ENCODE data around the gene PRSS22. TPM values are rescaled to one million over a fixed set of nuclear protein-coding genes. Genes with fewer than 3 reads are reported as not detected.

Gene PRSS22
- total and polyA plus RNA-seq, 2 experiments from 2014 or later = 1.3 to 2.0 TPM

DNA sequence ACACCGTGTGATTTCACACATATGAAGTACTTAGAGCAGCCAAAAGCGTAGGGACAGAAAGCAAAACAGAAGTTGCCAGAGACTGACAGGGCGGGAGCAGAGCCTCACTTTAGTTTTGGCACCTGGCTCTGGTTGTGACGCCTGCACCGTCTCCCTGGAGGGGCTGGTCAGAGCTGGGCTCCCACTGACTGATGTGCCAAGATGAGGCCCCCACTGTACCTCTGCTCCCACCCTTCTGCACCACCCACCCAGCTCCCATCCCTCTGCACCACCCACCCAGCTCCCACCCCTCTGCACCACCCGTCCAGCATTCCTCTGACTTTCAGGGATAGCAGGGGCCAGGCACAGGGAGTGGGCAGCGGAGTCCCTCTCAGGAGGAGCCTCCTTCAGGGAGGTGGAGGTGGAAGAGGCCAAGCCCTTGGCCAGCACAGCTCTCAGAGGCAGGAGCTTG, 44.2 kb downstream of the PRSS22 start:
- H4K20me1 ChIP-seq (replicated peaks; ENCODE audit: insufficient read depth) = no peaks in the 10 kb centered on the region
- H3K36me3 ChIP-seq (ENCODE audit: insufficient read depth) = no peaks in the 10 kb centered on the region
- H3K27ac ChIP-seq (ENCODE audit: low read depth) = no peak overlapping the region
- no peaks in the 10 kb centered on the region for H3K4me1 Mint-ChIP-seq
- H3K4me3 ChIP-seq = no peak overlapping the region
- no peaks in the 10 kb centered on the region for H3K79me2 ChIP-seq (replicated peaks; ENCODE audit: insufficient read depth)
- H3F3A ChIP-seq (replicated peaks; ENCODE audit: low read depth) = no peaks in the 10 kb centered on the region
- no peak for ATAC-seq
- DNase-seq (ENCODE audit: low spot score) = no peak
- no peak overlapping the region for H3K4me3 Mint-ChIP-seq
- TF ChIP-seq EZH2phosphoT487 (IDR thresholded peaks at IDR 0.05; ENCODE audit: unreplicated experiment) (no peak), CREB1 (CRISPR knock-in tag; IDR thresholded peaks at IDR 0.05; ENCODE audit: low read depth) (no peak), EZH2 (IDR thresholded peaks at IDR 0.05; ENCODE audit: low read depth, unreplicated experiment) (no peak), STAT1 (IDR thresholded peaks at IDR 0.05; ENCODE audit: unreplicated experiment) (no peak), ZNF114 (CRISPR knock-in tag; IDR thresholded peaks at IDR 0.05) (no peak), ZNF331 (CRISPR knock-in tag; IDR thresholded peaks at IDR 0.05; ENCODE audit: low read depth) (no peak), JUNB (IDR thresholded peaks at IDR 0.05; ENCODE audit: unreplicated experiment) (no peak), POLR2AphosphoS5 (IDR thresholded peaks at IDR 0.05; ENCODE audit: low read depth) (no peak), NANOG (IDR thresholded peaks at IDR 0.05; ENCODE audit: borderline replicate concordance) (no peak)
- TF ChIP-seq, protein P1, sequence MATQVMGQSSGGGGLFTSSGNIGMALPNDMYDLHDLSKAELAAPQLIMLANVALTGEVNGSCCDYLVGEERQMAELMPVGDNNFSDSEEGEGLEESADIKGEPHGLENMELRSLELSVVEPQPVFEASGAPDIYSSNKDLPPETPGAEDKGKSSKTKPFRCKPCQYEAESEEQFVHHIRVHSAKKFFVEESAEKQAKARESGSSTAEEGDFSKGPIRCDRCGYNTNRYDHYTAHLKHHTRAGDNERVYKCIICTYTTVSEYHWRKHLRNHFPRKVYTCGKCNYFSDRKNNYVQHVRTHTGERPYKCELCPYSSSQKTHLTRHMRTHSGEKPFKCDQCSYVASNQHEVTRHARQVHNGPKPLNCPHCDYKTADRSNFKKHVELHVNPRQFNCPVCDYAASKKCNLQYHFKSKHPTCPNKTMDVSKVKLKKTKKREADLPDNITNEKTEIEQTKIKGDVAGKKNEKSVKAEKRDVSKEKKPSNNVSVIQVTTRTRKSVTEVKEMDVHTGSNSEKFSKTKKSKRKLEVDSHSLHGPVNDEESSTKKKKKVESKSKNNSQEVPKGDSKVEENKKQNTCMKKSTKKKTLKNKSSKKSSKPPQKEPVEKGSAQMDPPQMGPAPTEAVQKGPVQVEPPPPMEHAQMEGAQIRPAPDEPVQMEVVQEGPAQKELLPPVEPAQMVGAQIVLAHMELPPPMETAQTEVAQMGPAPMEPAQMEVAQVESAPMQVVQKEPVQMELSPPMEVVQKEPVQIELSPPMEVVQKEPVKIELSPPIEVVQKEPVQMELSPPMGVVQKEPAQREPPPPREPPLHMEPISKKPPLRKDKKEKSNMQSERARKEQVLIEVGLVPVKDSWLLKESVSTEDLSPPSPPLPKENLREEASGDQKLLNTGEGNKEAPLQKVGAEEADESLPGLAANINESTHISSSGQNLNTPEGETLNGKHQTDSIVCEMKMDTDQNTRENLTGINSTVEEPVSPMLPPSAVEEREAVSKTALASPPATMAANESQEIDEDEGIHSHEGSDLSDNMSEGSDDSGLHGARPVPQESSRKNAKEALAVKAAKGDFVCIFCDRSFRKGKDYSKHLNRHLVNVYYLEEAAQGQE (IDR thresholded peaks at IDR 0.05; ENCODE audit: unreplicated experiment) = no peak
- TF ChIP-seq, protein P2, sequence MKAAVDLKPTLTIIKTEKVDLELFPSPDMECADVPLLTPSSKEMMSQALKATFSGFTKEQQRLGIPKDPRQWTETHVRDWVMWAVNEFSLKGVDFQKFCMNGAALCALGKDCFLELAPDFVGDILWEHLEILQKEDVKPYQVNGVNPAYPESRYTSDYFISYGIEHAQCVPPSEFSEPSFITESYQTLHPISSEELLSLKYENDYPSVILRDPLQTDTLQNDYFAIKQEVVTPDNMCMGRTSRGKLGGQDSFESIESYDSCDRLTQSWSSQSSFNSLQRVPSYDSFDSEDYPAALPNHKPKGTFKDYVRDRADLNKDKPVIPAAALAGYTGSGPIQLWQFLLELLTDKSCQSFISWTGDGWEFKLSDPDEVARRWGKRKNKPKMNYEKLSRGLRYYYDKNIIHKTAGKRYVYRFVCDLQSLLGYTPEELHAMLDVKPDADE (IDR thresholded peaks at IDR 0.05) = no peak
- TF ChIP-seq, protein P3, sequence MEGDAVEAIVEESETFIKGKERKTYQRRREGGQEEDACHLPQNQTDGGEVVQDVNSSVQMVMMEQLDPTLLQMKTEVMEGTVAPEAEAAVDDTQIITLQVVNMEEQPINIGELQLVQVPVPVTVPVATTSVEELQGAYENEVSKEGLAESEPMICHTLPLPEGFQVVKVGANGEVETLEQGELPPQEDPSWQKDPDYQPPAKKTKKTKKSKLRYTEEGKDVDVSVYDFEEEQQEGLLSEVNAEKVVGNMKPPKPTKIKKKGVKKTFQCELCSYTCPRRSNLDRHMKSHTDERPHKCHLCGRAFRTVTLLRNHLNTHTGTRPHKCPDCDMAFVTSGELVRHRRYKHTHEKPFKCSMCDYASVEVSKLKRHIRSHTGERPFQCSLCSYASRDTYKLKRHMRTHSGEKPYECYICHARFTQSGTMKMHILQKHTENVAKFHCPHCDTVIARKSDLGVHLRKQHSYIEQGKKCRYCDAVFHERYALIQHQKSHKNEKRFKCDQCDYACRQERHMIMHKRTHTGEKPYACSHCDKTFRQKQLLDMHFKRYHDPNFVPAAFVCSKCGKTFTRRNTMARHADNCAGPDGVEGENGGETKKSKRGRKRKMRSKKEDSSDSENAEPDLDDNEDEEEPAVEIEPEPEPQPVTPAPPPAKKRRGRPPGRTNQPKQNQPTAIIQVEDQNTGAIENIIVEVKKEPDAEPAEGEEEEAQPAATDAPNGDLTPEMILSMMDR (conservative IDR thresholded peaks at IDR 0.05; ENCODE audit: low read depth in 2 of 2) = no peak
- TF ChIP-seq, protein P4, sequence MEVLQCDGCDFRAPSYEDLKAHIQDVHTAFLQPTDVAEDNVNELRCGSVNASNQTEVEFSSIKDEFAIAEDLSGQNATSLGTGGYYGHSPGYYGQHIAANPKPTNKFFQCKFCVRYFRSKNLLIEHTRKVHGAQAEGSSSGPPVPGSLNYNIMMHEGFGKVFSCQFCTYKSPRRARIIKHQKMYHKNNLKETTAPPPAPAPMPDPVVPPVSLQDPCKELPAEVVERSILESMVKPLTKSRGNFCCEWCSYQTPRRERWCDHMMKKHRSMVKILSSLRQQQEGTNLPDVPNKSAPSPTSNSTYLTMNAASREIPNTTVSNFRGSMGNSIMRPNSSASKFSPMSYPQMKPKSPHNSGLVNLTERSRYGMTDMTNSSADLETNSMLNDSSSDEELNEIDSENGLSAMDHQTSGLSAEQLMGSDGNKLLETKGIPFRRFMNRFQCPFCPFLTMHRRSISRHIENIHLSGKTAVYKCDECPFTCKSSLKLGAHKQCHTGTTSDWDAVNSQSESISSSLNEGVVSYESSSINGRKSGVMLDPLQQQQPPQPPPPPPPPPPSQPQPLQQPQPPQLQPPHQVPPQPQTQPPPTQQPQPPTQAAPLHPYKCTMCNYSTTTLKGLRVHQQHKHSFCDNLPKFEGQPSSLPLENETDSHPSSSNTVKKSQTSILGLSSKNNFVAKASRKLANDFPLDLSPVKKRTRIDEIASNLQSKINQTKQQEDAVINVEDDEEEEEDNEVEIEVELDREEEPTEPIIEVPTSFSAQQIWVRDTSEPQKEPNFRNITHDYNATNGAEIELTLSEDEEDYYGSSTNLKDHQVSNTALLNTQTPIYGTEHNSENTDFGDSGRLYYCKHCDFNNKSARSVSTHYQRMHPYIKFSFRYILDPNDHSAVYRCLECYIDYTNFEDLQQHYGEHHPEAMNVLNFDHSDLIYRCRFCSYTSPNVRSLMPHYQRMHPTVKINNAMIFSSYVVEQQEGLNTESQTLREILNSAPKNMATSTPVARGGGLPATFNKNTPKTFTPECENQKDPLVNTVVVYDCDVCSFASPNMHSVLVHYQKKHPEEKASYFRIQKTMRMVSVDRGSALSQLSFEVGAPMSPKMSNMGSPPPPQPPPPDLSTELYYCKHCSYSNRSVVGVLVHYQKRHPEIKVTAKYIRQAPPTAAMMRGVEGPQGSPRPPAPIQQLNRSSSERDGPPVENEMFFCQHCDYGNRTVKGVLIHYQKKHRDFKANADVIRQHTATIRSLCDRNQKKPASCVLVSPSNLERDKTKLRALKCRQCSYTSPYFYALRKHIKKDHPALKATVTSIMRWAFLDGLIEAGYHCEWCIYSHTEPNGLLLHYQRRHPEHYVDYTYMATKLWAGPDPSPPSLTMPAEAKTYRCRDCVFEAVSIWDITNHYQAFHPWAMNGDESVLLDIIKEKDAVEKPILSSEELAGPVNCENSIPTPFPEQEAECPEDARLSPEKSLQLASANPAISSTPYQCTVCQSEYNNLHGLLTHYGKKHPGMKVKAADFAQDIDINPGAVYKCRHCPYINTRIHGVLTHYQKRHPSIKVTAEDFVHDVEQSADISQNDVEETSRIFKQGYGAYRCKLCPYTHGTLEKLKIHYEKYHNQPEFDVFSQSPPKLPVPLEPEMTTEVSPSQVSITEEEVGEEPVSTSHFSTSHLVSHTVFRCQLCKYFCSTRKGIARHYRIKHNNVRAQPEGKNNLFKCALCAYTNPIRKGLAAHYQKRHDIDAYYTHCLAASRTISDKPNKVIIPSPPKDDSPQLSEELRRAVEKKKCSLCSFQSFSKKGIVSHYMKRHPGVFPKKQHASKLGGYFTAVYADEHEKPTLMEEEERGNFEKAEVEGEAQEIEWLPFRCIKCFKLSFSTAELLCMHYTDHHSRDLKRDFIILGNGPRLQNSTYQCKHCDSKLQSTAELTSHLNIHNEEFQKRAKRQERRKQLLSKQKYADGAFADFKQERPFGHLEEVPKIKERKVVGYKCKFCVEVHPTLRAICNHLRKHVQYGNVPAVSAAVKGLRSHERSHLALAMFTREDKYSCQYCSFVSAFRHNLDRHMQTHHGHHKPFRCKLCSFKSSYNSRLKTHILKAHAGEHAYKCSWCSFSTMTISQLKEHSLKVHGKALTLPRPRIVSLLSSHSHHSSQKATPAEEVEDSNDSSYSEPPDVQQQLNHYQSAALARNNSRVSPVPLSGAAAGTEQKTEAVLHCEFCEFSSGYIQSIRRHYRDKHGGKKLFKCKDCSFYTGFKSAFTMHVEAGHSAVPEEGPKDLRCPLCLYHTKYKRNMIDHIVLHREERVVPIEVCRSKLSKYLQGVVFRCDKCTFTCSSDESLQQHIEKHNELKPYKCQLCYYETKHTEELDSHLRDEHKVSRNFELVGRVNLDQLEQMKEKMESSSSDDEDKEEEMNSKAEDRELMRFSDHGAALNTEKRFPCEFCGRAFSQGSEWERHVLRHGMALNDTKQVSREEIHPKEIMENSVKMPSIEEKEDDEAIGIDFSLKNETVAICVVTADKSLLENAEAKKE (CRISPR knock-in tag; IDR thresholded peaks at IDR 0.05) = no peak
- H3K9me2 ChIP-seq (ENCODE audit: insufficient read depth) = no peaks in the 10 kb centered on the region
- no peaks in the 10 kb centered on the region for H3K36me3 Mint-ChIP-seq (ENCODE audit: low read depth)
- no peaks in the 10 kb centered on the region for H3K9me3 Mint-ChIP-seq
- H3K27me3 ChIP-seq (ENCODE audit: insufficient read depth) = no peaks in the 10 kb centered on the region
- no peak overlapping the region for H3K27ac Mint-ChIP-seq
- peaks cover 12% of the 10 kb centered on the region for H3K27me3 Mint-ChIP-seq (ENCODE audit: insufficient read depth, low read depth, poor library complexity)
- no peak overlapping the region for H2AFZ ChIP-seq
- no peaks in the 10 kb centered on the region; the same call in 1 of the 2 replicates for H3K4me1 ChIP-seq (ENCODE audit: insufficient read depth)
- H3K4me2 ChIP-seq = no peak overlapping the region

Measured in GM23338 (cell line).